ENCODE measurements around the gene THSD7B.
"Not testable (repeated sequence)": the region's sequence is repeated elsewhere in the genome, so short reads cannot be mapped to it uniquely, and the experiment has no call there.

THSD7B gene

DNA sequence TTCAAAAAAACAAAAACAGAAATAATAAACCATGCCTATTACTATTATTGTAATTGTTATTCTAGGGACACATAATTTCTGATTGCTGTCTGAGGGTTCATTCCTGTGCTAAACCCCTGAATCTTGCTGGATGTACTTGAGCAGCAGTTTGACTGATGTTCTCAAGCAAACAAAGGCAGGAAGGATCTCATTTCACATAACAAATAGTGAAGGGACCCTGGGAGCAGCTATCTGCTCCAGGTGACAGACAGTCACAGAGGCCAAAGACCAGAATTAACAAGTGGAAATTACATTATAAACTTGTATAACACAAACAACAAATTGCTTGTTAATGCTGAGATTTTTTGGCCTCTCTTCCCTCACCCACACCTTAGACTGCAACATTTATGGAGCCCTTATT, 284.2 kb downstream of the THSD7B start:
- no peak for DNase-seq

DNA sequence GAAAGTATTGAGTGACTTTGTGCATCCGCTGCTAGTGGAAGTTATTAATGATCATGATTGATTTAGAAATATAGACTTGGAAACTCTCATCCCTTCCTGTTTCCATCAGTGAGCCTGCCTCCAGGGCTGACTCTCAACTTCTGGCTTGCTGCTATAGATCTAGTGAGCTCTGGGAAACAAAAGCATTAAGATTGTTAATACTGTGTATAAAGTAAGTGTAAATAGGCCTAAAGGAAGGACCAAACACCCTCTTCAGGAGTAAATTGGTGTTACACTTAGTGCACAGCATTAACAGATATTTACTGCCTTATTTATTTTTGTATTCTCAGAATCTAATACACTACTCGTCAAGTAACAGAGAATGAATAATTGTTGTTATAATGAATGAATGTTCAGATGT, 285.6 kb downstream of the THSD7B start:
- peak; percentile 8 for DNase-seq

DNA sequence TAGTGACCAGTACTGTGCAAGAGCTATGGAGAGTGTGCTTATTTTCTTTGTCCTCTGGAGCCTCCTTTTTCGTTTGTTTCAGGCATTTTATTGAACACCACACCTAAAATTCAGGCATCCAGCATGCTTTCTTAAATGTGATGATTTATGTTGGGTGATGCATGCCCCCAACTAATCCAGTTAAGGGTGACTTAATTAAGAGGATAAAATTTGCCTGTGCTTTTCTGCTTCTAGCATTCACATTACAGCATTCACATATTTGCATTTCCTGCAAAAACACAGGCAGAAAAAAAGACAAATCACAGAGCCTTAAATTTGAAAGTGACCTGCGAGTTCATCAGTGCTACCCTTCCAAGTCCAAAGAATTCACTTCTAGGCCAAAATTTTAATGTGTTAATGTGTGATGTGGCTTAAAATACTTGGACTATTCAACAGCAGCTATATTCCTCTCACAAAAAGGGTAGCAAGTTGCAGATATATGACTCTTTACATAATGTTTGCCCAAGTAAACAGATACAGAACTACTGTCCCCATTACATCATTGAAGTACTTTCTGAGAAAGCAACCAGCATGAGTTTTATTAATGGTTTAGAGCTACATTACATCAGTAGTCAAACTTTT, 286.5 kb downstream of the THSD7B start:
- no peak for DNase-seq

DNA sequence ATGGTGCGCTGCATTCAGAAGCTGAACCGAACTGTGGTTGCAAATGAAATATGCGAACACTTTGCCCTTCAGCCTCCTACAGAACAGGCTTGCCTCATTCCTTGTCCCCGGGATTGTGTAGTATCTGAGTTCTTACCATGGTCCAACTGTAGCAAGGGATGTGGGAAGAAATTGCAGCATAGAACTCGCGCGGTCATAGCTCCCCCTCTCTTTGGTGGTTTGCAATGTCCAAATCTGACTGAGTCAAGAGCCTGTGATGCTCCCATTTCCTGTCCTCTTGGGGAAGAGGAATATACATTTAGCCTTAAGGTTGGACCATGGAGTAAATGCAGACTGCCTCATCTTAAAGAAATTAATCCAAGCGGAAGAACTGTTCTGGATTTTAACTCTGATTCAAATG, 291.4 kb downstream of the THSD7B start:
- DNase-seq, result no peak

DNA sequence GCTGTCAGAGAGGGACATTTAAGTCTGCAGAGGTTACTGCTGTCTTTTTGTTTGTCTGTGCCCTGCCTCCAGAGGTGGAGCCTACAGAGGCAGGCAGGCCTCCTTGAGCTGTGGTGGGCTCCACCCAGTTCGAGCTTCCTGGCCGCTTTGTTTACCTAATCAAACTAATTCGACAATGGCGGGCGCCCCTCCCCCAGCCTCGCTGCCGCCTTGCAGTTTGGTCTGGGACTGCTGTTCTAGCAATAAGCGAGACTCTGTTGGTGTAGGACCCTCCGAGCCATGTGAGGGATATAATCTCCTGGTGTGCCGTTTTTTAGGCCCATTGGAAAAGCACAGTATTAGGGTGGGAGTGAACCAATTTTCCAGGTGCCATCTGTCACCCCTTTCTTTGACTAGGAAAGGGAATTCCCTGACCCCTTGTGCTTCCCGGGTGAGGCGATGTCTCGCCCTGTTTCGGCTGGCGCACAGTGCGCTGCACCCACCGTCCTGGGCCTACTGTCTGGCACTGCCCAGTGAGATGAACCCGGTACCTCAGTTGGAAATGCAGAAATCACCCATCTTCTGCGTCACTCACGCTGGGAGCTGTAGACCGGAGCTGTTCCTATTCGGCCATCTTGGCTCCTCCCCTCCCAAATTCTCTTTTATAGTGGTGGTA, 310.9 kb downstream of the THSD7B start:
- DNase-seq, result not testable (repeated sequence)

DNA sequence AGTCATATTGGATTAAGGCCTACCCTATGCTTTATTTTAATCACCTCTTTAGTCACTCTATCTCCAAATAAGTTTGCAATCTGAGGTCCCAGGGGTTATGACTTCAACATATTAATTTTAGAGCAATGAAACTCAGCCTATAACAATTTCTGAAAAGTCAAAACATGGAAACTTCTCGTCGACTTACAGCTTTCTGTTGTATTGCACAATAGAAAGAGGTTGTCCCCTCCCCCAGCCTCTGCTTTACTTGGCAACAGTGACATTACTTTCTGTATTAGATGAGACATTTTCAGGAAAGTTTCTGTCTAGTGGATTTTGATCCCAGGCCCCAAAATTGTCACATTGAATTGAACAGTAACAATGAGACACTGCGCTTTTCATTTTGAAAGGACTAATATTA, 326.4 kb downstream of the THSD7B start:
- no peak for DNase-seq

DNA sequence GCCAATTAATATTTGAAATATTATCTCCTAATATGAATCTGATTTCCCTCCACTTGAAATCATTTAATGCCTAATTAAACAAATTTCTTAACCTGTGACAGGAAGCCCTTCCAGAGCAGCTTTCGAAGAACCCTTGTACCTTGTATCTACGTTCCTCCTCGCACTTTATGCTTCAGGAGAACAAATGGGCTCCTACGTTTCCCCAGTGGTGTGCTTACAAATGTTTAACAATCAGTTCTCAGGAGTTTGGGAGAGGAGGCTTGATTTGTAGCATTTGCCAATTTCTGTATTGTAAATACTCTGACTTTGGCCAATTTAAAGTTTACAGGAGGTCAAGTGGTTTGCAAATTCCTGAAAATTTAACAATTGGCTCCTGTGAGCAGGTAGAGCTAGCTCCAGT, 327.8 kb downstream of the THSD7B start:
- no peak for DNase-seq

DNA sequence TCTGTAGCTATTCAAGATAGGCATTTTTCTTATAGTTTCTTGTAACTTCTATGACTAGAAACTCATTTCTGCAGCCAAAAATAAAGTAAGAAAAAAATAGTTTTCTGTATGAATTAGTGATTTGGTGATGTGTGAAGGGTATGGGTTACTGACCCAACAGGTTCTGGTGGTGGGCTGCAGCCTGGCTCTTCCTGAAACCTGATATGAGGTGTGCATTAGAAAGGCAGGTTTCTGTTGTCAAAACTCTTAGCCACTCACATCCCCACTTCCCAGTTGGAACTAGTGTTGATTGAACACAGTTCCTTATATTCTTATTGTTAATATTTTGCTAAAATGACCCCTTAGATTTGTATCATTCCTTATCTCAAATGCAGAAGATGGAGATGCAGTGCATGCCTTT, 330.8 kb downstream of the THSD7B start:
- DNase-seq, result no peak

DNA sequence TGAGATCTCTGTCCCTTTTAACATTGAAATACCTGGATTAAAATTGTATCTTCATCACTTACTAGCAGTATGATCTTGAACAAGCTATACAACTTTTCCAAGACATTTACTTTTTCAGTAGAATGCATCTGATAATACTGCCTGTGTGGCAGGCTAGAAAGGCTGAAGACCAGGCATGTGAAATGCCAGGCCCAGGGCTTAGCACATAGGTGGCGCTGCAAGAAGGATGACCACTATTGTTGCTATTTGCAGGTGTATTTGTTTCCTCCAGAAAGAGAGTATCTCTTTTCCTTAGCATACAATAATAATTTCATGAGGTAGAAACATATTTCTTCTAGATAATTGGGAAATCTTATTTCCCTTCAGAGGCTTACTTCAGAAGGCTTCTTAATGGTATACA, 331.3 kb downstream of the THSD7B start:
- no peak for DNase-seq

DNA sequence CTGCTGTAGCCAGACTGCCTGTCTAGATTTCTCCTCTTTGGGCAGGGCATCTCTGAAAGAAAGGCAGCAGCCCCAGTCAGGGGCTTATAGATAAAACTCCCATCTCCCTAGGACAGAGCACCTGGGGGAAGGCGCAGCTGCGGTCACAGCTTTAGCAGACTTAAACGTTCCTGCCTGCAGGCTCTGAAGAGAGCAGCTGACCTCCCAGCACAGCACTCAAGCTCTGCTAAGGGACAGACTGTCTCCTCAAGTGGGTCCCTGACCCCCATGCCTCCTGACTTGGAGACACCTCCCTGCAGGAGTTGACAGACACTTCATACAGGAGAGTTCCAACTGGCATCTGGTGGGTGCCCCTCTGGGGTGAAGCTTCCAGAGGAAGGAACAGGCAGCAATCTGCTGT, 336.5 kb downstream of the THSD7B start:
- not testable (repeated sequence) for DNase-seq

DNA sequence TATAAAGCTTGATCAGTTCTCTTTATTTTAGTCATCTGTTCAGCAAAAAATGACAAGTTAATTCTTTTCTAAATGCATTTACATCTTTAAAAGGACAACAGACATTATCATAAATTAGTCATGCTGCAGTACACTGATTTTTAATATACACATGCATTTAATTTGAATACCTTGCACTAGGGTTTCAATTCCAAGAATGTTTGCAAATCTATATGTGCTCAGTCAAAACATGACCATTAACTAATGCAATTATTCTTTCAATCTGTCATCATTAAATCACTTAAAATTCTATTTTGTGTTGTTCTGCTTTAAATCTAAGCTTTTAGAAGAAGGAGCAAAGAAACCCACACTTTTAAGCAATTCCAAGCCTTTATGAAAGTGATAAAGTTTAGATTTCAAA, 342.6 kb downstream of the THSD7B start:
- no peak for DNase-seq

DNA sequence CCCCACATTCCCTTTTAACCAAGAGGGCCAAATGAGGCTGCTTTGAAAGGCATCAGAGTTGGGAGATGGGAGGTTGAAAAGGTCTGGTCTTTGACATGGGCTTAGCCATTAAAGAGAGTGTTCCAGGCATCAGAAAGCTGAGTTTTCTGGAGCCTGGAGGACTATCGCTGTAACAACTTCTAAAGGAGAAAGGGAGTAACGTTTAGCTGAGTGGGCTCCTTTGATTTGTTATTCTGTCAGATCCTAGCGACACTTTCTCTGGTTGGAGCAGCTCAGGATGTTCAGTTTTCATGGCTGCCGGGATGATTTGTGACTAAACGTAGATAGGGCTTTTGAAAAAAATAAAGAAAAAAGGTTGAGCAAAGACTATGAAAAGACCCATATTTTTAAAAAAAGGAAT, 346.6 kb downstream of the THSD7B start:
- no peak for DNase-seq

DNA sequence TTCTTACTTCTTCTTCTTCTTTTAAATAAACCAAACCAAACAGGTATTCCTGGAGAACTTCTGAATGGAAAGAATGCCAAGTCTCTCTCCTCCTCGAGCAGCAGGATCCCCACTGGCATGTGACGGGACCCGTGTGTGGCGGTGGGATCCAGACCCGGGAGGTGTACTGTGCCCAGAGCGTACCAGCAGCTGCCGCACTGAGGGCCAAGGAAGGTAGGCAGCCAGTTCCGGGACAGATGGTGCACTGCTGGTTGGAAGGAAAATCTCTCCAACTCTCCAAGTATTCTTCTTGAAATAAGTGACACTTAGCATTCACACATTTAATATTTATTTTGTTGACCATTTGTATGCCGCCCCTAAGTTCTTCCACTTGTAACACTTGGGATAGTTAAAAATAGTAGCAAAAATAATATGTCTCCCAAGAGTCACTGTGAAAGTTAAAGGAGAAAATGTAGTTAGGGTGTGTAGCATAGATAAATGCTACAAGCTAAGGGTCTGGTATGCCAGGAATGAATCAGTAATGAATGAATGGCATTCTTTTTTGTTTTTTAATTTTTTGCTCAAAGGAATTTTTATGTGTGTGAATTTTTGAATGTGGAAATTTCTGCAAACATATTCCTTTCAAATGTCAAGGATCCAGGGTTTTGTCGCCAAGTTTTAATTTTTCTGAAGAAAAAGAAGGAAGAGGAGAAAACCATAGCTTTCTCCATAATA, 349.9 kb downstream of the THSD7B start:
- no peak for DNase-seq

DNA sequence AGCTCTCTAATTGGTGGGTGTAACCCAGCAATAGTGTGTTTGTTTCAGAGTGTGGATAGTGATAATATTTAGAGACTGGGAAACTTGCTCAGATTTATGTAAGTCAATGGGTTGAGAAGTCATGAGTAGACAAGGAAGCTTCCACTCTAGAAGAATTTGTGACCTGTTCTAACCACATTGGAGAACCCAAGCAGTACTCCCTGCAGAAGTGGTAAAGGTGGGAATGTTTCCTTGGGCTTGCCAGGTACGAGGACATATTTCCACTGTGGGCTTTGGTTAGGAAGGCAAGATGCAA, 350.4 kb downstream of the THSD7B start:
- DNase-seq, result no peak

DNA sequence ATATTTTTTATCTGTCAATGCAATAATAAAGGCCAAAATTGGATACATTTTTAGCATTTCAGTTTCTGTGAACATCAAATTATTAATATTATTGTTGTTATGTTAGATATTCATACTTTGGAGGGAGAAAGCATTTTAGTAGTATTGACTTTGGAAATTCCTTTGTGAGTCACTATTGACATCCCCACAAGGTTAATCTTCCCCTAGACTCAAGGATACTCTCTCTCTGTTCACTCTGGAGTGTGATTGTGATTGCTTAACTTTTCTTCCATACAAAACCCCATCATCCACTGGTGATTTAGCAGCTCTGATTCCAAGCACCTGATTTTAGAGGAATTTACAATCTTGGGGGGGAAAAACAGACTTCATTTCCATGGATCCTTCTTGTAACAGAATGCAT, 352.0 kb downstream of the THSD7B start:
- no peak for DNase-seq

DNA sequence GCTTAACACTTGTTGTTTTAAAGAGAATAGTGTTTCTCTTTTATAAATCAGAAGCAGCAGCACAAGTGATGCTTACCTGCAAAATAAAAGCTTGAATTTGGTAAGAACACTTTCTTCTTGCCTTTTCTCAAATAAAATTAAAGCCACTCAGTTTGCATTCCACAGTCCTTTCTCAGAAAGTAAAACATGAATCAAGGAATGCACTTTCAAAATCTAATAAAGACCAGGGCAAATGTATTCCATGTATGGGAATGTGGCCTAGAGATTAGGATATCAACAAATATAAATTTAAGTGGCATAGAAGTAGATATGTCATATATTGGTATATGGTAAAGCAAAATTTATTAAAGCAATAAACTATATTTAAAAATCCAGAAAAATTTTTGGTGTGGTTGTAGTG, 352.8 kb downstream of the THSD7B start:
- DNase-seq, result no peak

DNA sequence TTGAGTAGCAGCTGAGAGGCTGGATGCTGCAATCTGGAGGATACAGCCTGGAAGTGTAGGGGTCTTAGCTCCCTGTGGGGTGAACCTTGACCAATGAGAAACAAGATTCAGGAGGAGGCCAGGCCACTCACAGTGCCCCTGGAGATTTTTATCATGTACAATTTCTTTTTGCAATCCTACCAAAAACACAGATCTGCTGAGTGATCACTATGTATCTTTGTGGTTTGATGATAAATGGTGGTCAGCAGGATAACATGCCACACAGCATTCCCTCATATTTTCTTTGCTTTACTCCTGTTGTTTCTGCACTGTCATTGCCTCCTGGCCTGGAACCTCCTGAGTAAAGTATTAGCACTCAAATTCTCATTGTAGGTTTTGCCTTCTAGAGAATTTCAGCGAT, 357.9 kb downstream of the THSD7B start:
- DNase-seq, result no peak

DNA sequence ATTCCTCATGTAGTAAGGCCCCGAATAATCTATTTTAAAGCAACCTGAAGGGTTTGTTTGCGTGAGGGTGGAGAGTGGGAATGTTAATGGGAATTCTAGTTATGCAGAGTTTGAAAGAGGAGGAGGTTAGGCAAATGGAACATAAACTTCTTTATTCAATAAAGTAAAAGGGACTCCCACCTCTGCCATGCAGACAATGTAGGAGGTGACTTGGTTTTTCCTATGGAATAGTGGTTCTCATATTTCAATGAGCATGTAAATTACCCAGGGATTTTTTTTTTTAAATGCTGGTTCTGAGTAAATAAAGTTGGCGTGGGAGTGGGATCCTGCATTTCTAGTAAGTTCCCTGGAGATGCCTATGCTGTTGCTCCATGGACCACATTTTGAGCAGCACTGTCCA, 367.9 kb downstream of the THSD7B start:
- no peak for DNase-seq

DNA sequence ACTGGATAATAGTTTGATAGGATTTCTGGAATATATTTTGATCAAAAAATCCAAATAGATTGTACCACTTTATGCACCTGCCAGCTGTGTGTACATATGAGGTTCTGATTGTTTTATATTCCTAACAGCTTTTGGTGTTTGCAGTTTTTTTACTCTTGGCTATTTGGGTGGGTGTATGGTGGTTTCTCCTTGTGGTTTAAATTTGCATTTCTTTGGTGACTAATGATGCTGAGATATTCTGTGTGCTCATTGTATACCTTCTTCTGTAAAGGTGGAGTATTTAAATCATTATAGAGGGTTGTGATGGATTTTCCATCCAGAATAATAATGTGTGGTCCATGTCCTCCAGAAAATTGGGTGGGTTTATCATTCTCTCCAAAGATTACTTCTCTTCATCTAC, 372.9 kb downstream of the THSD7B start:
- no peak for DNase-seq

DNA sequence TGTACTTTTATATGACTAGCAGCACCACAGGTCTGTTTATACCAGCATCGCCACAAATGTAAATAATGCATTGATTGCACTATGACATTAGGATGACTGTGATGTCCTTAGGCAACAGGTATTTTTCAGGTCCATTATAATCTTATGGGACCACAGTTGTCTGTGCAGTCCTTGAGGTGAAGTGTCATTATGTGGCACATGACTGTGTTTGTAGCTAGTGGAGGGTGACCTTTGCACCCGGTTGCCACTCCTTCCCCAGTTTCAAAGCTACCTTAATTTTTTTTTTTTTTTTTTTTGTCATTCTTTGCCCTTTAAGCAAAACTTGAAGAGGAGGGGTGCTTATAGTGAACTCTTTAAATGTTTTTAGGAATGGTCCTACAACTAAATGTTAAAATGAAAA, 386.4 kb downstream of the THSD7B start:
- no peak for DNase-seq

DNA sequence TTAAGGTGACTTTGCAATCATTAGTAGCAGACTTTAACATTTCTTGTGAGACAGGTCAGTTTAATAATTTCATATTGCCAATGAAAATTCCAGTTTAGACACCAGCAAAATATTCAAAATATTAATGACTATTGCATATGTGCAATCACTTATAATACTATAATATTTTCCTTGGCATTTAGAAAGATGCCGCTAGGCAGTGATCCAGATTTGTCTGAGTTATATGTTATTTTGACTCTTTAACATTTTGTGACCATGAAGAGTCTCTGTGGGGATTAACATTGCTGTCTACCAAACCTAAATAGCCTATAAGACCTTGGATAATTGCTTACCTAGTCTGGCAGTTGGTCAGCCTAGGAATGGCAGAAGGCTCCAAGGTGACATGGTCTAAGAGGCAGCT, 389.6 kb downstream of the THSD7B start:
- DNase-seq, result no peak

DNA sequence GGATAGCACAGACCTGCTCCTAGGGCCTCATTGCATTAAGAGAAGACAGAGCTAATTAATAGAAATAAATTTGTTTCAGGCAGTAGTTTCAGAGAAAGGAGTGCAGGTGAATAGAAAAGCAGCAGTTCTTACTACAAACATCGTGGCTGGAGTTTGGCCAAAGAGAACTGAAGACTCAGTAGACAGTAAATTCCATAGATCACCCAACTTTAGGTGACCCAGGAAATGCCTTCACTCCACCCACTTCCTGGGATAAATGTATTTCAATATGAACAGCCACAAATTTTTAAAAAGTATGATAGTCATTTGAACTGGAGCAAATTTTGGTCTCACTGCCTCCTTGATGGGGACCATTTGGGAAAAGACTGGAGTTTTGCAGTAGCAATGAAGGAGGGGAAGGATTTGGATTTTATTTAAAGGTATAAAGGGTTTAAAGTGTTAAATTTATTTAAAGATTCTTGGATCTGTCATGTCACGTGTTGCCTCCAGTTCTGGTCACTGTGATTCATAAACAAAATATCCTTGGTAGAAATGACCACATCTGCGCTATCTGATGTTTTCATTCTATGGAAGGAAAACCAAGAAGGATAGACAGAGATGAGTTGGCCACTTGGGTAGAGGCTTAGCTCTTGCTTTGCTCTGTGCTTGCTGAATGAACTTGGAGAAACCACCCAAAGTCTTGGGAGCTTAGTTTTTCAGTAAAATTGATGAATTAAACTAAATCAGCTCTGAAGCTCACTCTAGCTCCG, 390.2 kb downstream of the THSD7B start:
- no peak for DNase-seq

DNA sequence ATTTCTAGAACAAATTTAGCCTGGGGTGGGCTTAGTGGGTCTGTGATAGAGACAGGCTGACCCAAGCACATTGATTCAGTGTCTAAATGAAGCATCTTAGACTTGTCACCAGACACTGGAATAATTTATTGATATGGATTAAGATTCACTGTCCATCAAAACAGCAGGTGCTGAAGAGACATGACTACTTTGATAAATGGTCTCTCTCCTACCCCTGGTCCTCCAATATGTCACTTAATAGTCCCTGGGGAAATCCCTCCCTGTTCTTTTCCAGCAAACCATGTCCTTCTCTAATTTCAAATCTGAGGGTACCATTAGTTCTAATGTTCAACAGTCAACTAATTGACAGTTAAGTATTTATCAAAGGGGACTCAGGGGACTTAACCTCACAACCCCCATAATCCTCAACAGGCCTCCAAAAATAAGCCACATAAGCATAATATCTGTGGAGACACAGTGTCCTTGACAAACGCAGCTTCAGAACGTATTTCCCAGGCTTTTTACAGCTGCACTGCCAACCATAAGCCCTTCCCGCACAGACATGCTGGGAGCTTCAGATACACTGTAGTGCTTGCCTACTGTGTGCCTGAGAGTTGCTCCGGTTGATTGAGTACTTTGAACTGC, 391.0 kb downstream of the THSD7B start:
- DNase-seq, result no peak

DNA sequence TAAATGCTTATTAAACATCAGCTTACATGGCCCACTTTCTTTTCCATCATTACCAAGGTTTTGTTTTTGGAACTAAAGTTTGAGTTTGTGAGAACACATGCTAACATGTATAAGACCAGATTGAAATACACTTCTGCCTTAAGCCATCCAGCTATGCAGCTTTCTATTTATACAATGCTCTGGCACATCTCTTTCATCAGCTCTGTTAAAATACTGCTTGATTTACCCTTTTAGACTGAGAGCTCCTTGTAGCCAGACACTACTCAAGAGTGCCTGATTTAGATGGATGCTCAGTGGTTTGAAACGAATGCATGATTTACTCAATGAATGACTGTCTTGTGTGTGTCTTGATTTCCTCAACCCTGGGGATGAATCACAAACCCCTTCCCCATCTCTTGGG, 392.5 kb downstream of the THSD7B start:
- DNase-seq, result no peak

Measured in RPMI8226 (cell line).